ENCODE results near the gene SH3TC1.

The SH3TC1 gene

GRCh38 chr4:8260656-8261111, 61.6 kb downstream of the SH3TC1 start:
- Histone ChIP-seq H3K4me3 (no peak overlapping the region), H3K9ac (ENCODE audit: insufficient read length) (no peak overlapping the region), H3K27ac (no peak overlapping the region), H3K36me3 (ENCODE audit: insufficient read depth, low read length) (no peaks in the 10 kb centered on the region), H3K9me3 (ENCODE audit: low read depth, low read length) (no peaks in the 10 kb centered on the region)
- TF ChIP-seq POLR2AphosphoS5 (IDR thresholded peaks at IDR 0.05; ENCODE audit: borderline replicate concordance, low read depth, low read length) (no peak), EZH2 (IDR thresholded peaks at IDR 0.05) (no peak), FOXP2 (optimal IDR thresholded peaks at IDR 0.05; ENCODE audit: control extremely low read depth, extremely low read length, insufficient read depth) (no peak)
- no peak for DNase-seq (ENCODE audit: low read depth, low spot score)

GRCh38 chr4:8261851-8262535, 62.9 kb downstream of the SH3TC1 start:
- Histone ChIP-seq H3K9ac (ENCODE audit: insufficient read length) (no peak overlapping the region), H3K27ac (no peak overlapping the region)
- no peak for DNase-seq (ENCODE audit: low read depth, low spot score)

GRCh38 chr4:8262637-8263322, 63.7 kb downstream of the SH3TC1 start:
- Histone ChIP-seq H3K27ac (no peak overlapping the region), H3K9ac (ENCODE audit: insufficient read length) (no peak overlapping the region), H3K9me3 (ENCODE audit: low read depth, low read length) (no peaks in the 10 kb centered on the region), H3K4me3 (no peak overlapping the region), H3K36me3 (ENCODE audit: insufficient read depth, low read length) (no peaks in the 10 kb centered on the region)
- no peak for TF ChIP-seq EZH2 (IDR thresholded peaks at IDR 0.05)
- TF ChIP-seq POLR2AphosphoS5 (IDR thresholded peaks at IDR 0.05; ENCODE audit: borderline replicate concordance, low read depth, low read length): no peak
- TF ChIP-seq FOXP2 (optimal IDR thresholded peaks at IDR 0.05; ENCODE audit: control extremely low read depth, extremely low read length, insufficient read depth): no peak
- no peak for DNase-seq (ENCODE audit: low read depth, low spot score)

More at GRCh38 chr4:8261851-8262535, 62.9 kb downstream of the SH3TC1 start:
- Histone ChIP-seq H3K36me3 (ENCODE audit: insufficient read depth, low read length) (no peaks in the 10 kb centered on the region), H3K4me3 (no peak overlapping the region), H3K9me3 (ENCODE audit: low read depth, low read length) (no peaks in the 10 kb centered on the region)
- TF ChIP-seq EZH2 (IDR thresholded peaks at IDR 0.05): no peak
- no peak for TF ChIP-seq FOXP2 (optimal IDR thresholded peaks at IDR 0.05; ENCODE audit: control extremely low read depth, extremely low read length, insufficient read depth)
- TF ChIP-seq POLR2AphosphoS5 (IDR thresholded peaks at IDR 0.05; ENCODE audit: borderline replicate concordance, low read depth, low read length): no peak

GRCh38 chr4:8263397-8263796, 64.3 kb downstream of the SH3TC1 start:
- Histone ChIP-seq H3K9ac (ENCODE audit: insufficient read length) (no peak overlapping the region), H3K27ac (no peak overlapping the region), H3K9me3 (ENCODE audit: low read depth, low read length) (no peaks in the 10 kb centered on the region), H3K36me3 (ENCODE audit: insufficient read depth, low read length) (no peaks in the 10 kb centered on the region), H3K4me3 (no peak overlapping the region)
- no peak for DNase-seq (ENCODE audit: low read depth, low spot score)
- TF ChIP-seq FOXP2 (optimal IDR thresholded peaks at IDR 0.05; ENCODE audit: control extremely low read depth, extremely low read length, insufficient read depth): no peak
- TF ChIP-seq EZH2 (IDR thresholded peaks at IDR 0.05): no peak
- no peak for TF ChIP-seq POLR2AphosphoS5 (IDR thresholded peaks at IDR 0.05; ENCODE audit: borderline replicate concordance, low read depth, low read length)

- Histone ChIP-seq H3K27ac (no peak overlapping the region), H3K36me3 (ENCODE audit: insufficient read depth, low read length) (no peaks in the 10 kb centered on the region), H3K9ac (ENCODE audit: insufficient read length) (no peak overlapping the region), H3K4me3 (no peak overlapping the region), H3K9me3 (ENCODE audit: low read depth, low read length) (no peaks in the 10 kb centered on the region)
- no peak for TF ChIP-seq EZH2 (IDR thresholded peaks at IDR 0.05)
- TF ChIP-seq FOXP2 (optimal IDR thresholded peaks at IDR 0.05; ENCODE audit: control extremely low read depth, extremely low read length, insufficient read depth): no peak
- no peak for TF ChIP-seq POLR2AphosphoS5 (IDR thresholded peaks at IDR 0.05; ENCODE audit: borderline replicate concordance, low read depth, low read length)
- no peak for DNase-seq (ENCODE audit: low read depth, low spot score)
Observed at GRCh38 chr4:8264106-8264505, 65.0 kb downstream of the SH3TC1 start.

- TF ChIP-seq EZH2 (IDR thresholded peaks at IDR 0.05) (no peak), POLR2AphosphoS5 (IDR thresholded peaks at IDR 0.05; ENCODE audit: borderline replicate concordance, low read depth, low read length) (no peak), FOXP2 (optimal IDR thresholded peaks at IDR 0.05; ENCODE audit: control extremely low read depth, extremely low read length, insufficient read depth) (no peak)
- no peak overlapping the region for H3K27ac ChIP-seq
Observed at GRCh38 chr4:8265171-8265929, 66.3 kb downstream of the SH3TC1 start.

GRCh38 chr4:8266088-8266487, 67.0 kb downstream of the SH3TC1 start:
- TF ChIP-seq FOXP2 (optimal IDR thresholded peaks at IDR 0.05; ENCODE audit: control extremely low read depth, extremely low read length, insufficient read depth): no peak
- no peaks in the 10 kb centered on the region for H3K36me3 ChIP-seq (ENCODE audit: insufficient read depth, low read length)
- no peak for DNase-seq (ENCODE audit: low read depth, low spot score)
- H3K4me3 ChIP-seq: no peak overlapping the region
- no peaks in the 10 kb centered on the region for H3K9me3 ChIP-seq (ENCODE audit: low read depth, low read length)
- H3K27ac ChIP-seq: no peak overlapping the region
- H3K9ac ChIP-seq (ENCODE audit: insufficient read length): no peak overlapping the region

More at GRCh38 chr4:8265171-8265929, 66.3 kb downstream of the SH3TC1 start:
- DNase-seq (ENCODE audit: low read depth, low spot score): no peak
- H3K4me3 ChIP-seq: no peak overlapping the region
- H3K36me3 ChIP-seq (ENCODE audit: insufficient read depth, low read length): no peaks in the 10 kb centered on the region
- no peaks in the 10 kb centered on the region for H3K9me3 ChIP-seq (ENCODE audit: low read depth, low read length)
- no peak overlapping the region for H3K9ac ChIP-seq (ENCODE audit: insufficient read length)

- H3K36me3 ChIP-seq (ENCODE audit: insufficient read depth, low read length): no peaks in the 10 kb centered on the region
- no peaks in the 10 kb centered on the region for H3K9me3 ChIP-seq (ENCODE audit: low read depth, low read length)
- TF ChIP-seq FOXP2 (optimal IDR thresholded peaks at IDR 0.05; ENCODE audit: control extremely low read depth, extremely low read length, insufficient read depth) (no peak), POLR2AphosphoS5 (IDR thresholded peaks at IDR 0.05; ENCODE audit: borderline replicate concordance, low read depth, low read length) (no peak), EZH2 (IDR thresholded peaks at IDR 0.05) (no peak)
- no peak for DNase-seq (ENCODE audit: low read depth, low spot score)
- no peak overlapping the region for H3K4me3 ChIP-seq
- H3K9ac ChIP-seq (ENCODE audit: insufficient read length): no peak overlapping the region
- no peak overlapping the region for H3K27ac ChIP-seq
Observed at GRCh38 chr4:8266508-8266907, 67.4 kb downstream of the SH3TC1 start.
